Ecto neural progenitor cell (in vitro differentiated cells): ENCODE data around the gene SLC16A12.
"Not testable (repeated sequence)": the region's sequence is repeated elsewhere in the genome, so short reads cannot be mapped to it uniquely, and the experiment has no call there.

ENCODE experiments used
- DNase-seq: peaks from one replicate; pipeline ENCODE4 v3.0.0-alpha.2; 2018; ENCODE audit warnings: low spot score

The SLC16A12 gene

GRCh38 chr10:89469517-89469916, 65.9 kb downstream of the SLC16A12 start:
- DNase-seq = no peak

- DNase-seq = no peak
Observed at GRCh38 chr10:89468191-89468965, 67.0 kb downstream of the SLC16A12 start.

GRCh38 chr10:89466599-89467035, 68.8 kb downstream of the SLC16A12 start:
- DNase-seq = no peak

- no peak for DNase-seq
Observed at GRCh38 chr10:89465196-89465595, 70.2 kb downstream of the SLC16A12 start.

- no peak for DNase-seq
Observed at GRCh38 chr10:89463846-89464537, 71.4 kb downstream of the SLC16A12 start.

- no peak for DNase-seq
Observed at GRCh38 chr10:89458784-89459183, 76.6 kb downstream of the SLC16A12 start.

GRCh38 chr10:89458291-89458690, 77.1 kb downstream of the SLC16A12 start:
- DNase-seq = no peak

- DNase-seq = no peak
Observed at GRCh38 chr10:89454561-89455347, 80.6 kb downstream of the SLC16A12 start.

- no peak for DNase-seq
Observed at GRCh38 chr10:89452193-89452592, 83.2 kb downstream of the SLC16A12 start.

GRCh38 chr10:89450901-89451300, 84.5 kb downstream of the SLC16A12 start:
- DNase-seq = no peak

- DNase-seq = not testable (repeated sequence)
Observed at GRCh38 chr10:89444819-89445218, 90.6 kb downstream of the SLC16A12 start.

GRCh38 chr10:89442289-89442688, 93.1 kb downstream of the SLC16A12 start:
- DNase-seq = no peak

GRCh38 chr10:89440226-89441009, 95.0 kb downstream of the SLC16A12 start:
- no peak for DNase-seq

GRCh38 chr10:89438525-89438924, 96.9 kb downstream of the SLC16A12 start:
- no peak for DNase-seq

- DNase-seq = no peak
Observed at GRCh38 chr10:89431977-89432376, 103.4 kb downstream of the SLC16A12 start.

- no peak for DNase-seq
Observed at GRCh38 chr10:89428877-89429276, 106.5 kb downstream of the SLC16A12 start.

- DNase-seq = no peak
Observed at GRCh38 chr10:89427629-89428028, 107.8 kb downstream of the SLC16A12 start.

GRCh38 chr10:89426230-89426868, 109.0 kb downstream of the SLC16A12 start:
- no peak for DNase-seq

- no peak for DNase-seq
Observed at GRCh38 chr10:89425000-89425399, 110.4 kb downstream of the SLC16A12 start.

GRCh38 chr10:89421018-89421476, 114.3 kb downstream of the SLC16A12 start:
- no peak for DNase-seq

GRCh38 chr10:89419548-89419947, 115.8 kb downstream of the SLC16A12 start:
- no peak for DNase-seq
